K562 (cell line): Measurements from ENCODE around the gene FXYD3. TPM values are rescaled to one million over a fixed set of nuclear protein-coding genes. Genes with fewer than 3 reads are reported as not detected.

Experiments used
- ATAC-seq: fragments of 200-7000 bp; cut with Tn5 transposase; 3 replicates; pipeline ENCODE4 v1.9.1; 2020; ENCODE audit warnings: moderate library complexity
- BruUV-seq: library from RNA; stranded (reverse); fragments of 400-500 nt; replicated peaks from 2 replicates; lab custom pipeline; 2021; lab: Mats Ljungman, UMichigan
- CTCF ChIA-PET: fragments of 300-600 bp; formaldehyde crosslinking; extraction: SDS; loops from one replicate; lab custom pipeline; 2021; ENCODE audit warnings: low intra/inter-chr PET ratio; lab: Yijun Ruan, JAX
- POLR2A ChIA-PET: fragments of 300-600, 350-650 bp; sonication (Branson Sonifier 250); formaldehyde crosslinking; extraction: SDS; loops from one replicate; lab custom pipeline; 2021; ENCODE audit warnings: antibody characterized with exemption, inconsistent platforms; lab: Yijun Ruan, JAX
- DNase-seq, 4 experiments: peaks; one replicate each; pipeline versions ENCODE4 v3.0.0 to v3.0.0-alpha.2; 2011 to 2018; ENCODE audit warnings: low spot score in 3 of 4, mixed read lengths in 3 of 4; ENCODE audit errors: extremely low read depth in 1 of 4
- FAIRE-seq: peaks from 2 replicates; lab custom pipeline; 2011; peaks lifted over from hg19 to GRCh38; lab: Jason Lieb, UNC
- H2AFZ ChIP-seq: 2 replicates; pipeline ENCODE4 v1.6.0; 2011; ENCODE audit warnings: low read depth, low read length, control low read depth, inconsistent platforms
- H3K27ac ChIP-seq: fragments of 200-600 bp; 3 replicates; pipeline ENCODE4 v1.8.0; 2011; ENCODE audit warnings: low read depth, mild to moderate bottlenecking, control low read depth, inconsistent platforms, low read length, moderate library complexity, mixed read lengths; ENCODE audit errors: extremely low read depth
- H3K27me3 ChIP-seq, 2 experiments: fragments of 300-600 bp in 1 of 2; 2 replicates in 1 of 2; 3 replicates in 1 of 2; pipeline versions ENCODE4 v1.6.0 to v1.8.0; 2011; ENCODE audit warnings: inconsistent platforms in 2 of 2, low read length in 2 of 2, mild to moderate bottlenecking in 1 of 2, mixed read lengths in 1 of 2, moderate library complexity in 1 of 2; ENCODE audit not compliant: control insufficient read depth in 2 of 2, insufficient read depth in 2 of 2
- H3K36me3 ChIP-seq: fragments of 300-600 bp; 3 replicates; pipeline ENCODE4 v1.8.0; 2011; ENCODE audit warnings: mild to moderate bottlenecking, low read length, inconsistent platforms; ENCODE audit not compliant: control insufficient read depth, insufficient read depth
- H3K4me1 ChIP-seq, 2 experiments: fragments of 200-600 bp in 1 of 2; replicated peaks in 1 of 2; 2 replicates in 1 of 2; 3 replicates in 1 of 2; pipeline versions ENCODE4 v1.5.1 to v1.8.0; 2011; ENCODE audit warnings: inconsistent platforms in 2 of 2, low read length in 2 of 2, mild to moderate bottlenecking in 1 of 2, mixed read lengths in 1 of 2, moderate library complexity in 1 of 2; ENCODE audit not compliant: control insufficient read depth in 2 of 2, insufficient read depth in 2 of 2
- H3K4me2 ChIP-seq: 2 replicates; pipeline ENCODE4 v1.6.1; 2011; ENCODE audit warnings: low read length, control low read depth, inconsistent platforms, mixed read lengths; ENCODE audit not compliant: insufficient read depth
- H3K4me3 ChIP-seq: fragments of 200-600 bp; sonication (generic), shearing (Covaris generic); 2 replicates; pipeline ENCODE4 v1.5.1; 2016; ENCODE audit warnings: control low read depth, inconsistent platforms
- H3K79me2 ChIP-seq: fragments of 200-600 bp; 3 replicates; pipeline ENCODE4 v1.8.0; 2011; ENCODE audit warnings: low read length, inconsistent platforms; ENCODE audit not compliant: control insufficient read depth, insufficient read depth
- H3K9ac ChIP-seq, 2 experiments: 2 replicates each; pipeline versions ENCODE4 v1.6.0 to v1.6.1; 2011; ENCODE audit warnings: low read depth in 2 of 2, low read length in 2 of 2, control low read depth in 1 of 2, inconsistent platforms in 1 of 2, mild to moderate bottlenecking in 1 of 2, mixed read lengths in 1 of 2; ENCODE audit not compliant: insufficient read depth in 1 of 2
- H3K9me1 ChIP-seq: one replicate; pipeline ENCODE4 v1.6.0; 2011; ENCODE audit warnings: inconsistent platforms, mild to moderate bottlenecking, low read length, moderate library complexity; ENCODE audit not compliant: control insufficient read depth, insufficient read depth
- H3K9me3 ChIP-seq: replicated peaks from 2 replicates; pipeline ENCODE4 v1.5.1; 2011; ENCODE audit warnings: low read depth, low read length, inconsistent platforms; ENCODE audit not compliant: control insufficient read depth, insufficient read depth
- H4K20me1 ChIP-seq: replicated peaks from 2 replicates; pipeline ENCODE4 v1.6.1; 2011; ENCODE audit warnings: low read length, inconsistent platforms, mixed read lengths; ENCODE audit not compliant: control insufficient read depth, insufficient read depth
- ARNT ChIP-seq, 2 experiments: fragments of 450-650 bp; IDR thresholded peaks; 2 replicates each; pipeline ENCODE4 v1.6.1; 2016; ENCODE audit warnings: mild to moderate bottlenecking in 1 of 2
- ATF1 ChIP-seq, 2 experiments: fragments of 450-650 bp in 1 of 2; IDR thresholded peaks; 2 replicates each; pipeline ENCODE4 v1.6.1; 2016; ENCODE audit warnings: missing compliant biosample characterization in 1 of 2, missing genetic modification characterization in 1 of 2
- ATF3 ChIP-seq, 2 experiments: fragments of 450-650 bp in 1 of 2; sonication (generic) in 1 of 2; formaldehyde crosslinking in 1 of 2; IDR thresholded peaks in 1 of 2; conservative IDR thresholded peaks in 1 of 2; 2 replicates each; pipeline versions ENCODE4 v1.6.1 to v1.8.1; 2016 to 2023; ENCODE audit warnings: mild to moderate bottlenecking in 2 of 2, moderate library complexity in 2 of 2, inconsistent platforms in 1 of 2, missing genetic modification reagents in 1 of 2
- ATF7 ChIP-seq: fragments of 450-650 bp; IDR thresholded peaks from 2 replicates; pipeline ENCODE4 v1.7.1; 2014; ENCODE audit warnings: mild to moderate bottlenecking, moderate library complexity
- CREM ChIP-seq: IDR thresholded peaks from 2 replicates; pipeline ENCODE4 v1.6.1; 2014; ENCODE audit warnings: antibody characterized with exemption, low read depth
- WGBS: fragments of 100-300 bp; shearing (Covaris generic); methylation state at CpG from one replicate; pipeline ENCODE4 v1.1.6; 2016; ENCODE audit warnings: low coverage, mixed read lengths; ENCODE audit not compliant: insufficient coverage; ENCODE audit errors: missing lambda C conversion rate; 5-methylcytosine and 5-hydroxymethylcytosine counted together
- in situ Hi-C: fragments of 300-500 bp; cut with MboI; formaldehyde crosslinking; loops from 4 replicates; pipeline ENCODE4 v1.15.0; 2018; ENCODE audit warnings: inconsistent platforms, mixed read lengths
- intact Hi-C: fragments of 100-400 bp; cut with micrococcal nuclease; formaldehyde crosslinking; loops from 2 replicates; pipeline ENCODE4 v1.14.2; 2022
- polyA plus RNA-seq, 8 experiments: library from polyadenylated mRNA; depleted of rRNA in 4 of 8; stranded (reverse) in 5 of 8; unstranded in 3 of 8; fragments of >200 nt; fragmentation: Nextera tagmentation in 2 of 8; fragmentation: Illumina TruSeq in 1 of 8; extraction: Ambion mirVana in 2 of 8; extraction: Trizol in 1 of 8; gene quantifications; 2 replicates each; pipeline versions ENCODE4 v1.2.1 to v1.2.3, GENCODE V29; 2011 to 2014; ENCODE audit warnings: inconsistent platforms in 1 of 8, missing spikeins in 1 of 8
- total RNA-seq, 7 experiments: library from RNA; depleted of rRNA in 6 of 7; stranded (reverse); fragments of >200 nt in 6 of 7; fragmentation: Illumina TruSeq in 2 of 7; extraction: Trizol in 2 of 7; gene quantifications; 2 replicates each; pipeline versions ENCODE4 v1.2.1 to v1.2.3, GENCODE V29; 2011 to 2021; ENCODE audit warnings: low replicate concordance in 1 of 7
- TF ChIP-seq, protein P1 (sequence below): fragments of 450-650 bp; IDR thresholded peaks from 2 replicates; pipeline ENCODE4 v1.6.1; 2016; ENCODE audit warnings: borderline replicate concordance

FXYD3 gene
- total and polyA plus RNA-seq, 9 of the 15 experiments (the other 6 are each of a cell fraction or from before 2014, with no cell fraction given): 0.24 TPM; not detected in 8

DNA sequence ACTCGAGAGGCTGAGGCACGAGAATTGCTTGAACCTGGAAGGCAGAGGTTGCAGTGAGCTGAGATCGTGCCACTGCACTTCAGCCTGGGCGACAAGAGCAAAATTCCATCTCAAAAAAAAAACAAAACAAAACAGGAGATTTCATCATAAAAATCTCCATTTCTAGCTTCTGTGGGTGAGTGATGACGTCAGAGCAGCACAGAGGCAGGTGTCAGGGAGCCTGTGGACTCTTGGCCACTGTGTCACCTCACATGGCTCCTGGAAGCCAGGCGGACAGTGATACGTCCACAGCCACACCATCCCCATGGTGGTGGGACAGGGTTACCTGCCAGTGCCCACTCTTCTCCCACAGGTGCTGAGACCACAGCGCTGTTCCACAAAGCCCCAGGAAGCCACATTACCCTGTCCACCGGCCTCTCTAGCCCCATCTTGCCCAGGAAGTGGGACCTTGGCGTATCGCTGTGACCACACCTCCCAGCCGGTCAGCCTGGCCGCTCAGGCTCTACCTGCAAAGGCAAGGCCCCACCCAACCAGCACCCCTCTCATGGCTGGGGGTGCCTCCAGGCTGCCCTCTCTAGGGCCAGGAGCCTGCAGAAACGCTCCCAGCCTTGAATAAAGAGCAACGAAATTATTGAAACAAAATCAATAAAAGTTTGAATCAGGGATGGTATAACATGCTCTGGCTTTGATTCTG is 2.5 kb upstream of the FXYD3 start:
- Histone ChIP-seq H3K27ac (no peak overlapping the region), H3K4me2 (no peak overlapping the region), H3K27me3 (peaks cover 0 to 21% of the 10 kb centered on the region in 2 experiments; a peak in 4 of 5 replicates), H4K20me1 (no peaks in the 10 kb centered on the region), H3K79me2 (no peaks in the 10 kb centered on the region), H3K9me3 (no peaks in the 10 kb centered on the region), H3K36me3 (no peaks in the 10 kb centered on the region), H3K4me1 (peaks cover 12 to 54% of the 10 kb centered on the region in 2 experiments; a peak in 4 of 5 replicates), H2AFZ (0 out of 2 replicates have a peak overlapping the region, but pooled peaks have one; percentile 19), H3K9ac (peak overlapping the region in 1 of 2 experiments; percentile 62; a peak in 1 of 4 replicates), H3K9me1 (no peaks in the 10 kb centered on the region), H3K4me3 (no peak overlapping the region)
- ChIA-PET CTCF (interaction anchor here (2.0 kb wide), 1 partner anchor 22 kb away, joined by 8 read pairs; the partner anchor contains the start of gene LGI4), POLR2A (interaction anchor here (0.7 kb wide), 1 partner anchor 45 kb away, joined by 4 read pairs; no protein-coding TSS in a partner anchor)
- FAIRE-seq (peak; percentile 52), ATAC-seq (no peak), DNase-seq (no peak)
- no TSS peak for BruUV-seq
- TF ChIP-seq ATF7: peak; percentile 44; the same call in 1 of the 2 replicates
- TF ChIP-seq, protein P1, sequence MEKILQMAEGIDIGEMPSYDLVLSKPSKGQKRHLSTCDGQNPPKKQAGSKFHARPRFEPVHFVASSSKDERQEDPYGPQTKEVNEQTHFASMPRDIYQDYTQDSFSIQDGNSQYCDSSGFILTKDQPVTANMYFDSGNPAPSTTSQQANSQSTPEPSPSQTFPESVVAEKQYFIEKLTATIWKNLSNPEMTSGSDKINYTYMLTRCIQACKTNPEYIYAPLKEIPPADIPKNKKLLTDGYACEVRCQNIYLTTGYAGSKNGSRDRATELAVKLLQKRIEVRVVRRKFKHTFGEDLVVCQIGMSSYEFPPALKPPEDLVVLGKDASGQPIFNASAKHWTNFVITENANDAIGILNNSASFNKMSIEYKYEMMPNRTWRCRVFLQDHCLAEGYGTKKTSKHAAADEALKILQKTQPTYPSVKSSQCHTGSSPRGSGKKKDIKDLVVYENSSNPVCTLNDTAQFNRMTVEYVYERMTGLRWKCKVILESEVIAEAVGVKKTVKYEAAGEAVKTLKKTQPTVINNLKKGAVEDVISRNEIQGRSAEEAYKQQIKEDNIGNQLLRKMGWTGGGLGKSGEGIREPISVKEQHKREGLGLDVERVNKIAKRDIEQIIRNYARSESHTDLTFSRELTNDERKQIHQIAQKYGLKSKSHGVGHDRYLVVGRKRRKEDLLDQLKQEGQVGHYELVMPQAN: no peak
- no peak for TF ChIP-seq ARNT (IDR thresholded peaks at IDR 0.05)
- TF ChIP-seq CREM: peak; percentile 34; the same call in 1 of the 2 replicates
- TF ChIP-seq ATF1 (CRISPR knock-in tag; IDR thresholded peaks at IDR 0.05): no peak
- peak; percentile 59; the same call in 1 of the 2 replicates for TF ChIP-seq ATF1 (tag; IDR thresholded peaks at IDR 0.05)
- TF ChIP-seq ATF3 (IDR thresholded peaks at IDR 0.05): peak; percentile 74
- TF ChIP-seq ATF3 (CRISPR knock-in tag; conservative IDR thresholded peaks at IDR 0.05): no peak
- 53% methylated on average over 14 of the region's 15 CpGs for WGBS
- intact Hi-C loops (no loop called here), in situ Hi-C loops (no loop called here)
